Esophagus squamous epithelium (tissue), 5 donors: ENCODE measurements around the gene KAT6B. TPM values are rescaled to one million over a fixed set of nuclear protein-coding genes. Genes with fewer than 3 reads are reported as not detected.
A peak's percentile ranks its signal among the peaks of the same experiment; 100 is the strongest.

Experiments used
- DNase-seq: peaks from one replicate; lab custom pipeline; 2025; lab: John Stamatoyannopoulos, UW
- H3K27ac ChIP-seq, 4 donors: fragments of 200-600 bp; sonication (generic); one replicate each; pipeline ENCODE4 v1.5.1; 2016 to 2019; ENCODE audit warnings: mild to moderate bottlenecking in 1 of 4
- H3K27me3 ChIP-seq, 4 donors: fragments of 200-600 bp; sonication (generic); 1 replicate in 3 of 4; 2 replicates in 1 of 4; pipeline versions ENCODE4 v1.5.1 to v1.6.0; 2017 to 2021; ENCODE audit warnings: antibody characterized with exemption in 1 of 4
- H3K36me3 ChIP-seq, 3 donors: fragments of 200-600 bp; sonication (generic); one replicate each; pipeline ENCODE4 v1.5.1; 2016 to 2019
- H3K4me1 ChIP-seq, 3 donors: fragments of 200-600 bp; sonication (generic); one replicate each; pipeline ENCODE4 v1.5.1; 2017 to 2019
- H3K4me3 ChIP-seq, 4 donors: fragments of 200-600 bp; sonication (generic); 1 replicate in 3 of 4; 2 replicates in 1 of 4; pipeline ENCODE4 v1.5.1; 2016 to 2019; ENCODE audit warnings: mild to moderate bottlenecking in 2 of 4, moderate library complexity in 1 of 4
- H3K9me3 ChIP-seq, 3 donors: fragments of 200-600 bp; sonication (generic); one replicate each; pipeline ENCODE4 v1.5.1; 2016 to 2019
- CTCF ChIP-seq, 6 experiments: fragments of 450-650 bp in 4 of 6; fragments of 200-600 bp in 2 of 6; sonication (generic) in 2 of 6; IDR thresholded peaks; one replicate each; pipeline ENCODE4 v1.5.1; 2016 to 2019; ENCODE audit warnings: antibody characterized with exemption in 6 of 6, mild to moderate bottlenecking in 4 of 6, moderate library complexity in 4 of 6
- POLR2A ChIP-seq, 4 donors: fragments of 450-650 bp; IDR thresholded peaks; one replicate each; pipeline ENCODE4 v1.6.1; 2017; ENCODE audit warnings: antibody characterized with exemption in 4 of 4, mild to moderate bottlenecking in 4 of 4, moderate library complexity in 3 of 4
- WGBS, 2 donors: methylation state at CpG; one replicate each; pipeline ENCODE4 v1.1.5; 2018; 5-methylcytosine and 5-hydroxymethylcytosine counted together
- intact Hi-C: fragments of 100-400 bp; cut with DNase I; formaldehyde crosslinking; loops from one replicate; pipeline ENCODE4 v1.15.0; 2022
- total RNA-seq, 4 donors: library from RNA; depleted of rRNA; stranded (reverse); fragments of >200 nt; gene quantifications; one replicate each; pipeline ENCODE4 v1.1.0, GENCODE V29; 2016
- donor health status: DM: yes; HTN: yes; CAD: no.

KAT6B gene
- total RNA-seq, 4 donors from 2014 or later = 13.1 to 48.8 (median 22.4) TPM

- no peaks in the 10 kb centered on the region for H3K36me3 ChIP-seq
- 70 to 80% methylated on average over 5 of the region's 5 CpGs for WGBS, 2 donors
- H3K27ac ChIP-seq = peak overlapping the region in 3 of 4 donors; percentile 1 to 30 (median 2)
- no peak for TF ChIP-seq CTCF (IDR thresholded peaks at IDR 0.05)
- no peak for TF ChIP-seq POLR2A (IDR thresholded peaks at IDR 0.05)
- peaks cover 4 to 52% (median 10%) of the 10 kb centered on the region in 3 donors for H3K4me1 ChIP-seq
- intact Hi-C loops = no loop called here
- H3K27me3 ChIP-seq = no peaks in the 10 kb centered on the region
- DNase-seq = no peak
- H3K4me3 ChIP-seq = no peak overlapping the region
- no peaks in the 10 kb centered on the region for H3K9me3 ChIP-seq
Measured at GRCh38 chr10:74896788-74897527, 70.6 kb downstream of the KAT6B start.

GRCh38 chr10:74898201-74898976, 72.0 kb downstream of the KAT6B start:
- intact Hi-C loops = no loop called here
- WGBS, 2 donors = 67 to 84% methylated on average over 3 to 4 of the region's 4 CpGs
- H3K27ac ChIP-seq = peak overlapping the region in 2 of 4 donors; percentile 14
- TF ChIP-seq POLR2A (IDR thresholded peaks at IDR 0.05) (no peak), CTCF (IDR thresholded peaks at IDR 0.05) (no peak)
- peaks cover 4 to 58% (median 10%) of the 10 kb centered on the region in 3 donors for H3K4me1 ChIP-seq
- H3K9me3 ChIP-seq = no peaks in the 10 kb centered on the region
- DNase-seq = no peak
- no peaks in the 10 kb centered on the region for H3K27me3 ChIP-seq
- no peaks in the 10 kb centered on the region for H3K36me3 ChIP-seq
- H3K4me3 ChIP-seq = no peak overlapping the region

GRCh38 chr10:74900297-74900696, 73.9 kb downstream of the KAT6B start:
- intact Hi-C loops = no loop called here
- peaks cover 4 to 62% (median 10%) of the 10 kb centered on the region in 3 donors for H3K4me1 ChIP-seq
- no peak overlapping the region for H3K27ac ChIP-seq
- no peaks in the 10 kb centered on the region for H3K9me3 ChIP-seq
- 42 to 92% methylated on average over 2 to 5 of the region's 5 CpGs for WGBS, 2 donors
- H3K4me3 ChIP-seq = no peak overlapping the region
- H3K27me3 ChIP-seq = no peaks in the 10 kb centered on the region
- TF ChIP-seq CTCF (IDR thresholded peaks at IDR 0.05) (no peak), POLR2A (IDR thresholded peaks at IDR 0.05) (no peak)
- no peak for DNase-seq
- no peaks in the 10 kb centered on the region for H3K36me3 ChIP-seq

GRCh38 chr10:74901301-74901700, 74.9 kb downstream of the KAT6B start:
- no peaks in the 10 kb centered on the region for H3K9me3 ChIP-seq
- intact Hi-C loops = no loop called here
- DNase-seq = no peak
- 64% methylated on average over 2 of the region's 2 CpGs for WGBS, 2 donors
- H3K27me3 ChIP-seq = no peaks in the 10 kb centered on the region
- H3K4me3 ChIP-seq = no peak overlapping the region
- no peak for TF ChIP-seq POLR2A (IDR thresholded peaks at IDR 0.05)
- no peak for TF ChIP-seq CTCF (IDR thresholded peaks at IDR 0.05)
- no peak overlapping the region for H3K27ac ChIP-seq
- no peaks in the 10 kb centered on the region for H3K36me3 ChIP-seq
- peaks cover 4 to 54% (median 10%) of the 10 kb centered on the region in 3 donors for H3K4me1 ChIP-seq
